CD8-positive, alpha-beta memory T cell (primary cell): ENCODE results near the gene GSE1. TPM values are rescaled to one million over a fixed set of nuclear protein-coding genes. Genes with fewer than 3 reads are reported as not detected.
"Not testable (repeated sequence)": the region's sequence is repeated elsewhere in the genome, so short reads cannot be mapped to it uniquely, and the experiment has no call there.

ENCODE experiments used
- CTCF ChIA-PET: fragments of 350-600 bp; sonication (Branson Sonifier 250); formaldehyde crosslinking; loops from one replicate; lab custom pipeline; 2021; ENCODE audit warnings: antibody characterized with exemption; lab: Charles Lee
- POLR2A ChIA-PET: fragments of 350-600 bp; sonication (Branson Sonifier 250); formaldehyde crosslinking; loops from one replicate; lab custom pipeline; 2021; ENCODE audit warnings: antibody characterized with exemption; lab: Charles Lee
- DNase-seq, 5 donors: peaks; one replicate each; pipeline versions ENCODE4 v3.0.0 to v3.0.0-alpha.2; 2020 to 2022; ENCODE audit warnings: mixed read lengths in 1 of 5
- H3K27ac ChIP-seq: one replicate; pipeline ENCODE4 v1.7.0; 2013; ENCODE audit warnings: low read depth, mild to moderate bottlenecking, low read length, moderate library complexity
- H3K27me3 ChIP-seq: 2 replicates; pipeline ENCODE4 v1.7.0; 2013; ENCODE audit warnings: low read length, mild to moderate bottlenecking; ENCODE audit not compliant: insufficient read depth, poor library complexity, severe bottlenecking
- H3K36me3 ChIP-seq: 2 replicates; pipeline ENCODE4 v1.7.0; 2013; ENCODE audit warnings: mild to moderate bottlenecking, low read length, moderate library complexity; ENCODE audit not compliant: insufficient read depth
- H3K4me1 ChIP-seq: 2 replicates; pipeline ENCODE4 v1.7.0; 2013; ENCODE audit warnings: mild to moderate bottlenecking, low read length, moderate library complexity; ENCODE audit not compliant: insufficient read depth
- H3K4me3 ChIP-seq: 2 replicates; pipeline ENCODE4 v1.7.0; 2013; ENCODE audit warnings: mild to moderate bottlenecking, low read length
- H3K9me3 ChIP-seq: 2 replicates; pipeline ENCODE4 v1.7.0; 2013; ENCODE audit warnings: mild to moderate bottlenecking, low read length
- H3K27ac Mint-ChIP-seq, 8 donors: one replicate each; pipeline ENCODE4 v1.8.0; 2020 to 2021; ENCODE audit warnings: mixed read lengths in 8 of 8, mild to moderate bottlenecking in 6 of 8, inconsistent platforms in 3 of 8, moderate library complexity in 3 of 8
- H3K27me3 Mint-ChIP-seq, 2 donors: one replicate each; pipeline ENCODE4 v1.8.0; 2020 to 2021; ENCODE audit warnings: mixed read lengths in 2 of 2, mild to moderate bottlenecking in 1 of 2, moderate library complexity in 1 of 2
- H3K36me3 Mint-ChIP-seq, 3 donors: one replicate each; pipeline ENCODE4 v1.8.0; 2020 to 2021; ENCODE audit warnings: mixed read lengths in 3 of 3, inconsistent platforms in 1 of 3, mild to moderate bottlenecking in 1 of 3
- H3K4me1 Mint-ChIP-seq, 3 donors: one replicate each; pipeline ENCODE4 v1.8.0; 2020 to 2021; ENCODE audit warnings: mixed read lengths in 3 of 3, inconsistent platforms in 1 of 3, mild to moderate bottlenecking in 1 of 3
- H3K4me3 Mint-ChIP-seq, 7 donors: one replicate each; pipeline ENCODE4 v1.8.0; 2020 to 2021; ENCODE audit warnings: mixed read lengths in 7 of 7, mild to moderate bottlenecking in 6 of 7, moderate library complexity in 4 of 7, inconsistent platforms in 2 of 7
- H3K9me3 Mint-ChIP-seq, 5 donors: one replicate each; pipeline ENCODE4 v1.8.0; 2020 to 2022; ENCODE audit warnings: mixed read lengths in 5 of 5, mild to moderate bottlenecking in 3 of 5, moderate library complexity in 2 of 5, inconsistent platforms in 1 of 5
- polyA plus RNA-seq: library from polyadenylated mRNA; unstranded; fragments of 300-500 nt; fragmentation: Illumina TruSeq; gene quantifications from one replicate; pipeline ENCODE4 v1.2.3, GENCODE V29; 2021
- total RNA-seq, 2 experiments: library from RNA; stranded (reverse); gene quantifications; one replicate each; pipeline ENCODE4 v1.2.3, GENCODE V29; 2021

Gene GSE1
- total and polyA plus RNA-seq, 3 experiments from 2014 or later, result 5.5 to 28.5 (median 27.8) TPM

GRCh38 chr16:85588562-85589503, 24.3 kb upstream of the GSE1 start:
- CTCF ChIA-PET, result no interaction called here
- H3K4me3 ChIP-seq, result no peak overlapping the region
- POLR2A ChIA-PET, result no interaction called here
- Mint-ChIP-seq H3K9me3 (no peaks in the 10 kb centered on the region), H3K27ac (peak overlapping the region in 1 of 8 donors; percentile 60), H3K4me3 (no peak overlapping the region), H3K27me3 (no peaks in the 10 kb centered on the region), H3K4me1 (peaks cover 9 to 35% (median 16%) of the 10 kb centered on the region in 3 donors), H3K36me3 (peaks cover 0 to 11% (median 0%) of the 10 kb centered on the region in 3 donors)
- H3K36me3 ChIP-seq, result no peaks in the 10 kb centered on the region
- no peaks in the 10 kb centered on the region for H3K27me3 ChIP-seq
- DNase-seq, result no peak
- H3K9me3 ChIP-seq, result no peaks in the 10 kb centered on the region
- peaks cover 4% of the 10 kb centered on the region for H3K4me1 ChIP-seq
- no peak overlapping the region for H3K27ac ChIP-seq

- Mint-ChIP-seq H3K36me3 (peaks cover 0 to 15% (median 0%) of the 10 kb centered on the region in 3 donors), H3K27me3 (no peaks in the 10 kb centered on the region), H3K4me3 (no peak overlapping the region), H3K4me1 (peaks cover 5 to 37% (median 18%) of the 10 kb centered on the region in 3 donors), H3K27ac (no peak overlapping the region), H3K9me3 (no peaks in the 10 kb centered on the region)
- no peak for DNase-seq
- H3K4me1 ChIP-seq, result peaks cover 4% of the 10 kb centered on the region
- no peak overlapping the region for H3K4me3 ChIP-seq
- H3K27ac ChIP-seq, result no peak overlapping the region
- no peaks in the 10 kb centered on the region for H3K9me3 ChIP-seq
- no peaks in the 10 kb centered on the region for H3K27me3 ChIP-seq
- POLR2A ChIA-PET, result no interaction called here
- CTCF ChIA-PET, result no interaction called here
- H3K36me3 ChIP-seq, result no peaks in the 10 kb centered on the region
These were observed 23.2 kb upstream of the GSE1 start for GRCh38 chr16:85589688-85590505.

GRCh38 chr16:85590506-85590832, 22.7 kb upstream of the GSE1 start:
- H3K27me3 ChIP-seq, result no peaks in the 10 kb centered on the region
- Mint-ChIP-seq H3K27me3 (no peaks in the 10 kb centered on the region), H3K36me3 (peaks cover 0 to 13% (median 0%) of the 10 kb centered on the region in 3 donors), H3K9me3 (no peaks in the 10 kb centered on the region), H3K4me3 (no peak overlapping the region), H3K4me1 (peaks cover 5 to 39% (median 16%) of the 10 kb centered on the region in 3 donors), H3K27ac (no peak overlapping the region)
- no peaks in the 10 kb centered on the region for H3K36me3 ChIP-seq
- no peak overlapping the region for H3K27ac ChIP-seq
- no peak overlapping the region for H3K4me3 ChIP-seq
- peaks cover 4% of the 10 kb centered on the region for H3K4me1 ChIP-seq
- H3K9me3 ChIP-seq, result no peaks in the 10 kb centered on the region
- ChIA-PET CTCF (no interaction called here), POLR2A (no interaction called here)
- DNase-seq, result no peak

GRCh38 chr16:85591381-85591780, 21.7 kb upstream of the GSE1 start:
- Histone ChIP-seq H3K36me3 (no peaks in the 10 kb centered on the region), H3K27ac (no peak overlapping the region), H3K4me1 (peaks cover 4% of the 10 kb centered on the region), H3K4me3 (no peak overlapping the region), H3K27me3 (no peaks in the 10 kb centered on the region), H3K9me3 (no peaks in the 10 kb centered on the region)
- Mint-ChIP-seq H3K9me3 (no peaks in the 10 kb centered on the region), H3K4me1 (peaks cover 5 to 38% (median 19%) of the 10 kb centered on the region in 3 donors), H3K27ac (peak overlapping the region in 2 of 8 donors; percentile 29 to 31), H3K4me3 (no peak overlapping the region), H3K27me3 (no peaks in the 10 kb centered on the region), H3K36me3 (peaks cover 0 to 14% (median 4%) of the 10 kb centered on the region in 3 donors)
- CTCF ChIA-PET, result no interaction called here
- no peak for DNase-seq
- POLR2A ChIA-PET, result no interaction called here

GRCh38 chr16:85592277-85592676, 20.8 kb upstream of the GSE1 start:
- not testable (repeated sequence) for H3K27me3 Mint-ChIP-seq, H3K4me1 ChIP-seq, H3K9me3 ChIP-seq, DNase-seq, H3K4me3 ChIP-seq, H3K27ac ChIP-seq, H3K4me3 Mint-ChIP-seq, H3K36me3 ChIP-seq, H3K27me3 ChIP-seq, H3K9me3 Mint-ChIP-seq
- Mint-ChIP-seq H3K36me3 (peaks cover 0 to 14% (median 4%) of the 10 kb centered on the region in 3 donors), H3K27ac (peak overlapping the region in 2 of 8 donors; percentile 19 to 63), H3K4me1 (peaks cover 5 to 35% (median 19%) of the 10 kb centered on the region in 3 donors)
- CTCF ChIA-PET, result interaction anchor here (0.6 to 1.3 kb wide), 3 partner anchors 24 to 35 kb away, joined by 3 to 4 read pairs (median 3); no protein-coding TSS in a partner anchor
- POLR2A ChIA-PET, result interaction anchor here (0.6 kb wide), 1 partner anchor 23 kb away, joined by 4 read pairs; no protein-coding TSS in a partner anchor

- Histone ChIP-seq H3K9me3 (no peaks in the 10 kb centered on the region), H3K27me3 (no peaks in the 10 kb centered on the region), H3K27ac (no peak overlapping the region), H3K4me3 (no peak overlapping the region), H3K4me1 (peaks cover 4% of the 10 kb centered on the region), H3K36me3 (no peaks in the 10 kb centered on the region)
- ChIA-PET POLR2A (no interaction called here), CTCF (interaction anchor here (0.6 to 1.3 kb wide), 4 partner anchors 17 to 36 kb away, joined by 3 to 4 read pairs (median 3); no protein-coding TSS in a partner anchor)
- Mint-ChIP-seq H3K9me3 (no peaks in the 10 kb centered on the region), H3K27ac (peak overlapping the region in 4 of 8 donors; percentile 19 to 63 (median 34)), H3K4me3 (peak overlapping the region in 1 of 7 donors; percentile 27), H3K4me1 (peaks cover 5 to 39% (median 22%) of the 10 kb centered on the region in 3 donors), H3K27me3 (no peaks in the 10 kb centered on the region), H3K36me3 (peaks cover 0 to 16% (median 6%) of the 10 kb centered on the region in 3 donors)
- DNase-seq, result no peak
These were observed 20.2 kb upstream of the GSE1 start for GRCh38 chr16:85592700-85593493.

GRCh38 chr16:85593494-85594221, 19.5 kb upstream of the GSE1 start:
- Histone ChIP-seq H3K4me1 (peaks cover 4% of the 10 kb centered on the region), H3K4me3 (no peak overlapping the region), H3K9me3 (no peaks in the 10 kb centered on the region), H3K27me3 (no peaks in the 10 kb centered on the region), H3K27ac (no peak overlapping the region), H3K36me3 (no peaks in the 10 kb centered on the region)
- Mint-ChIP-seq H3K9me3 (no peaks in the 10 kb centered on the region), H3K36me3 (peaks cover 0 to 16% (median 7%) of the 10 kb centered on the region in 3 donors), H3K27ac (no peak overlapping the region), H3K4me1 (peaks cover 5 to 44% (median 22%) of the 10 kb centered on the region in 3 donors), H3K4me3 (peak overlapping the region in 1 of 7 donors; percentile 63), H3K27me3 (no peaks in the 10 kb centered on the region)
- DNase-seq, result no peak
- CTCF ChIA-PET, result no interaction called here
- POLR2A ChIA-PET, result no interaction called here
